Thymus (tissue), 11 donors: Measurements from ENCODE around the gene TYSND1. TPM values are rescaled to one million over a fixed set of nuclear protein-coding genes. Genes with fewer than 3 reads are reported as not detected.

Experiments
- DNase-seq, 9 donors: peaks; one replicate each; pipeline ENCODE4 v3.0.0-alpha.2; 2013; ENCODE audit warnings: low spot score in 9 of 9, low read depth in 6 of 9, missing footprints in 1 of 9
- H3K27ac ChIP-seq, 2 donors: one replicate each; pipeline ENCODE4 v1.5.1; 2013; ENCODE audit warnings: control low read depth in 1 of 2, low read depth in 1 of 2, low read length in 1 of 2, mild to moderate bottlenecking in 1 of 2, moderate library complexity in 1 of 2
- H3K27me3 ChIP-seq, 2 donors: one replicate each; pipeline ENCODE4 v1.5.1; 2013; ENCODE audit warnings: low read length in 1 of 2; ENCODE audit not compliant: control insufficient read depth in 2 of 2, insufficient read depth in 1 of 2
- H3K36me3 ChIP-seq, 2 donors: one replicate each; pipeline ENCODE4 v1.5.1; 2013; ENCODE audit warnings: low read length in 1 of 2, mild to moderate bottlenecking in 1 of 2, moderate library complexity in 1 of 2; ENCODE audit not compliant: control insufficient read depth in 2 of 2, insufficient read depth in 2 of 2
- H3K4me1 ChIP-seq, 2 donors: one replicate each; pipeline ENCODE4 v1.5.1; 2013; ENCODE audit warnings: low read length in 2 of 2; ENCODE audit not compliant: control insufficient read depth in 2 of 2, insufficient read depth in 2 of 2
- H3K4me3 ChIP-seq, 2 donors: one replicate each; pipeline ENCODE4 v1.5.1; 2013; ENCODE audit warnings: low read length in 2 of 2, control low read depth in 1 of 2, mild to moderate bottlenecking in 1 of 2
- H3K9me3 ChIP-seq, 2 donors: one replicate each; pipeline ENCODE4 v1.5.1; 2013; ENCODE audit warnings: low read length in 1 of 2, mild to moderate bottlenecking in 1 of 2; ENCODE audit not compliant: control insufficient read depth in 2 of 2, insufficient read depth in 1 of 2
- WGBS: extraction: QIAGEN DNeasy Blood & Tissue Kit; methylation state at CpG from one replicate; pipeline ENCODE4 v1.1.7; 2013; 5-methylcytosine and 5-hydroxymethylcytosine counted together
- polyA plus RNA-seq: library from polyadenylated mRNA; stranded (reverse); fragments of 200-250 nt; gene quantifications from one replicate; pipeline ENCODE4 v1.2.3, GENCODE V29; 2013
- total RNA-seq: library from RNA; stranded (reverse); fragments of 120-200 nt; gene quantifications from one replicate; pipeline ENCODE4 v1.2.4, GENCODE V29; 2013
- donor health status: healthy.

TYSND1 gene
- total and polyA plus RNA-seq, 2 donors, result 8.1 to 18.1 TPM

DNA sequence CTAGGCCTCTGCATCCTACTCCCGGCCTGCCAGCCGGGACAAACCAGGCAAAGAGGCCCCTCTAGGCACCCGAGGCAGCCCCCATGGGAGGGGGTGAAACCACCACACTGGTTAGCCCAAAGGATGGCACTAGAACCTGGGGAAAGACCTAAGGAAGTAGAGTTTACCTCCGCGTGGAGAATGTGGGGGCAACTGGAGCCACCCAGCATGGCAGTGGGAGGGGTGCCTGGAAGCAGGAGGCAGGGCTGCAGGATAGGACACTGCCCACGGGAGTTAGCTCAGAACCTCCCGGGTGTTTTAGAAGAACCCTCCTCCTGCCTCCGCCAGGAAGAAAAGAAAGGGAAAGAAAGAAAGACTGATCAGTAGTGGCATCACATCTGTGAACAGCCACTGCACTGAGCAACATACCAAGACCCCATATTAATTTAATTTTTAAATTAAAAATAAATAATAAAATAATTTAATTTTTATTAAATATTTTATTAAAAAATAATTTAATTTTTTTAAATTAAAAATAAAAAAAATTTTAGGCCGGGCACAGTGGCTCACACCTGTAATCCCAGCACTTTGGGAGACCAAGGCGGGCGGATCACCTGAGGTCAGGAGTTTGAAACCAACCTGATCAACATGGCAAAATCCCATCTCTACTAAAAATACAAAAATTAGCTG, 25.1 kb downstream of the TYSND1 start:
- DNase-seq, result no peak
- peaks cover 0 to 2% of the 10 kb centered on the region in 2 donors for H3K9me3 ChIP-seq
- no peak overlapping the region for H3K4me3 ChIP-seq
- 98% methylated on average over 11 of the region's 11 CpGs for WGBS
- no peak overlapping the region for H3K27ac ChIP-seq
- H3K36me3 ChIP-seq, result no peaks in the 10 kb centered on the region
- H3K4me1 ChIP-seq, result peaks cover 0 to 25% of the 10 kb centered on the region in 2 donors
- H3K27me3 ChIP-seq, result no peaks in the 10 kb centered on the region

DNA sequence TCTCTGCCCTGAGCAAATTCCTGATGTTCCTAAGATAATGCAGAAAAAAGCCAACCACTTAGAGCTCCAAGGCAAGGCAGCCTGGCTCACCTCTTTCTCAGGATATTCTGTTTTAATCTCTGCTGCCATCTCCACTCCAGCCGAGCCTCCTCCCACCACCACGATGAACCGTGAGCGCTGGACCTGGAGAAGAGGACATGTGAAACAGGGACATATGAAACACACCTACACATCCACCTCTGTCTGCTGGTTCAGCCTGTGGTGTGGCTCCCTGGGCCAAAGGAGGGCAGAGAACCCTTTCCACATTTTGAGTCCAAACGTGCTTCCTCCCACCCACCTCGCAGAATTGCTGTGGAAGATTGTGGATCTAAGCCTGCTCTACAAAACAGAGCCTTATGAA, 26.1 kb downstream of the TYSND1 start:
- peaks cover 0 to 2% of the 10 kb centered on the region in 2 donors for H3K9me3 ChIP-seq
- H3K4me1 ChIP-seq, result peaks cover 0 to 16% of the 10 kb centered on the region in 2 donors
- 98% methylated on average over 6 of the region's 6 CpGs for WGBS
- no peak overlapping the region for H3K27ac ChIP-seq
- H3K36me3 ChIP-seq, result no peaks in the 10 kb centered on the region
- H3K27me3 ChIP-seq, result no peaks in the 10 kb centered on the region
- H3K4me3 ChIP-seq, result no peak overlapping the region
- no peak for DNase-seq

DNA sequence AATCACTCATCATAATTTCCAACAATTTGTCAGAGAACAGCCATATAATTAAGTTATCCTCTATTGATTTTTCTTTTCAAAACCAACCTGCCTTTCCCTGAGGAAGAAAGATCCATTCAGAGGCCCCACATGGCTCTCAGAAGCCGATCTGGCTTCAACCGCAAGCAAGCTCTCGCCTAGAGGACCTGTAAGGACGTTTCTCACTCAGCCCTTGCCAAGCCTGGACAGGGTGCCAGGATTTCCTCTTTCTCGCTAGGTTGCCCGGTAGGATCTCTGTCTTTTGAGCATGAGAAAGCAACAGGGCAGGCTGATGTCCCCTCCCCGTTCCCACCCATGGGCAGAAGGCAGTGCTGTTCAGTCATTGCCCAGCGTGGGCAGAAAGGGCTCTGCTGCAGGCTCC, 26.9 kb downstream of the TYSND1 start:
- no peak overlapping the region for H3K4me3 ChIP-seq
- no peak for DNase-seq
- WGBS, result 93% methylated on average over 8 of the region's 8 CpGs
- no peaks in the 10 kb centered on the region for H3K27me3 ChIP-seq
- H3K36me3 ChIP-seq, result no peaks in the 10 kb centered on the region
- no peak overlapping the region for H3K27ac ChIP-seq
- H3K4me1 ChIP-seq, result peaks cover 0 to 11% of the 10 kb centered on the region in 2 donors
- no peaks in the 10 kb centered on the region for H3K9me3 ChIP-seq

DNA sequence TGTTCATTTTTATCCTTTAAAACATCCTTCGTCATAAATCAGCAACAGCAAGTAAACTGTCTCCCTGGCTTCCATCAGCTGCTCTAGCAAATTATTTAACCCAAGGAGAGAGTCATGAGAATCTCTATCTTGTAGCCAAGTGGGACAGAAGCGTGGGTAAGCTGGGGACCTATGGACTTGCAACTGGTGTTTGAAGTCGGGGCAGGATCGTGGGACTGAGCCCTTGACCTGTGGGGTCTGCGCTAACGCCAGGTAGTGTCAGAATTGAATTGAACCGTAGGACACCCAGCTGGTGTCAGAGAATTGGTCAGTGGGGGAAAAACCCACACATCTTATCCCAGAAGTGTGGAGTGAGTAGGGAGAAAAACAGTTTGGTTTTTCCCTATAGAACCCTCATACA, 27.3 kb downstream of the TYSND1 start:
- Histone ChIP-seq H3K27ac (no peak overlapping the region), H3K4me1 (peaks cover 0 to 8% of the 10 kb centered on the region in 2 donors), H3K27me3 (no peaks in the 10 kb centered on the region), H3K36me3 (no peaks in the 10 kb centered on the region), H3K9me3 (no peaks in the 10 kb centered on the region), H3K4me3 (no peak overlapping the region)
- 96% methylated on average over 7 of the region's 7 CpGs for WGBS
- DNase-seq, result no peak

DNA sequence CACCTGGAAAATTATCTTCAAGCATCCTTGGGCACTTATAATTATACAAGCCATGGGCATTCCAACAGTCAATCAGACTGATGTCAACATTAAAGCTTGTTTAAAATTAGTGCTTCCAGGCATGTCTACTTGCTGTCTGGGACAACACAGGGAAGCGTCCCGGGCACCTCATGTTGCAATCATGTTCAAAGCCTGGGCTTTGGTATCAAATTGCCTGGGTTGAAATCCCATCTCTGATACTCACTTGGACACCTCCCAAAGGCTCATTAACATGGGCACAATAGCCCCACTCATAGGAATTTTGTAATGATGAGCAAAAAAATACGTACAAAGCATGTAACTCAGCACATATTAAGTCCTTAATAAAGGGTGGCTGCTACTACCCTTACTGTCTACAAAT, 28.3 kb downstream of the TYSND1 start:
- WGBS, result 96% methylated on average over 3 of the region's 3 CpGs
- DNase-seq, result no peak
- no peaks in the 10 kb centered on the region for H3K36me3 ChIP-seq

DNA sequence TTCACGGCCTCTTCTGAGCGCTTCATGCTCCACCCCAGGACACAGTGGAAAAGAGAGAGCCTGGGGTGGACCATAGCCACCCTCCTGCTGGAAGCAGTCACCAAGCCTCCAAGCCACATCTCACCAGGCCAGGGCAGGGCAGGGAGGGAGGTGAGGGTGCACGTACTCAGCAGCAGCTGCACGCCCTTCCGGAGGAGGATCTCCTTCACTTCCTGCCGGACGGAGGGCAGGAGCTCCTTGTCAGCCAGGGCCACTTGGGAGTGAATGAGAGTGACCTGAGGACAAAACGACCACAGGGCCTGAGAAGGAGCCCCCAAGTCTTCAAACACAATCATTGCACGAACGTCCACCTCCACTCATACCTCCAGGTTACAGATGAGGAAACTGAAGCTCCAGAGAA, 28.9 kb downstream of the TYSND1 start:
- no peak overlapping the region for H3K4me3 ChIP-seq
- WGBS, result 96% methylated on average over 10 of the region's 10 CpGs
- H3K27me3 ChIP-seq, result no peaks in the 10 kb centered on the region
- no peaks in the 10 kb centered on the region for H3K9me3 ChIP-seq
- no peaks in the 10 kb centered on the region for H3K36me3 ChIP-seq
- no peak overlapping the region for H3K27ac ChIP-seq
- DNase-seq, result no peak
- no peaks in the 10 kb centered on the region for H3K4me1 ChIP-seq

More for the DNA sequence above, 28.3 kb downstream of the TYSND1 start:
- no peak overlapping the region for H3K4me3 ChIP-seq
- H3K27me3 ChIP-seq, result no peaks in the 10 kb centered on the region
- no peaks in the 10 kb centered on the region for H3K4me1 ChIP-seq
- no peak overlapping the region for H3K27ac ChIP-seq
- no peaks in the 10 kb centered on the region for H3K9me3 ChIP-seq

DNA sequence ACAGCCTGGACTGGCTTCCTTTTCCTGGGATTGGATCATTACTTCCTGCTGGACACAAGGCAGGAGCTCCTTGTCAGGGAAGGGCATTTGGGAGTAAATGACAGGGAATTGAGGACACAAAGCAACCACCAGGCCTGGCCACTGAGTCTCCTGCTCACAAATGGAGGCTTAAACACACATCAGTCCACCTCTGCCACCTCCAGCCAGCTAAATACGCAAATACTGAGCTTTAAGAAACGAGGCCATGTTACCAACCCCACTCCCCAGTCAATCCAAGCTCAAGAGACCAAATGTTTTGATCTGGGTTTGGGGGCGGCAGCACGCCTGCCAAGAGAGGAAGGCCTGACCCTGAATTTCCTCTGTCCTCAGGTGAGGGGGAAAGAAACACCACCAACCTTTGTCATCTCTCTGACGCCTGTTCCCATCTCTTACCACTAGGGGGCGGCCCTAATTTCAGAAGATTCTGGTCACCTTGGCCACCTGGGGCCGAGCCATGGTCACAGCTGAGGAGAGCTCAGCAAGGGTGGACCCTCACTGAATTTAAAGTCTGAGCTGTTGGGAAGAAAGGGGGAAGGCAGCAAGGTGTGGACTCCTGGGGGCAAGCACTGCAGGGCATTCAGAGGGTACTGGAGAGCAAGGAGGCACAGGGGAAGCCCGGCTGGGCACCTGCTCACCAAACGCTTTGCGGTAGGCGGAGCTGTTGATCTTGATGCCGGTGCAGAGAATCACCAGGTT, 30.4 kb downstream of the TYSND1 start:
- H3K27ac ChIP-seq, result no peak overlapping the region
- 49% methylated on average over 12 of the region's 12 CpGs for WGBS
- no peaks in the 10 kb centered on the region for H3K36me3 ChIP-seq
- no peaks in the 10 kb centered on the region for H3K4me1 ChIP-seq
- H3K9me3 ChIP-seq, result no peaks in the 10 kb centered on the region
- H3K4me3 ChIP-seq, result no peak overlapping the region
- no peaks in the 10 kb centered on the region for H3K27me3 ChIP-seq
- DNase-seq, result peak in 8 of 9 donors; percentile 16 to 67 (median 30)

DNA sequence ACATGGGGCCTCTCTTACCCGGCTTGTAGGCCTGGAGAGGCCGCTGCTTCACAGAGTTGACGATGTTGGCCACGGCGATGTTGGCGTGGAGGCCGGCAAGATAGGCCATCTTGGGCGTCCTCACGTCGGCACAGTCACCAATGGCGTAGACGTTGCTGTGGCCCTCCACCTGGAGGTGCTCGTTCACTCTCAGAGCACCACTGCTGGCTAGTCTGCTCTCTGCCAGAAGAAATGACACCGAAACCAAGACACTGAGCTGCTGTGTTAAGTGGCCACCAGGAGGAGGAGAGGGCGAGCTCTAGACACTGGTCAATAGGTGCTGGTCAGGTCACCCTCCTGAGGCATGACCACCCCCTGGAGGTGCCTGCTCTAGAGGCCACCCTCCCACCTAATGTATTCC, 31.6 kb downstream of the TYSND1 start:
- no peak for DNase-seq
- Histone ChIP-seq H3K36me3 (no peaks in the 10 kb centered on the region), H3K4me3 (no peak overlapping the region), H3K27ac (no peak overlapping the region), H3K9me3 (no peaks in the 10 kb centered on the region), H3K4me1 (no peaks in the 10 kb centered on the region), H3K27me3 (no peaks in the 10 kb centered on the region)
- 98% methylated on average over 15 of the region's 15 CpGs for WGBS

DNA sequence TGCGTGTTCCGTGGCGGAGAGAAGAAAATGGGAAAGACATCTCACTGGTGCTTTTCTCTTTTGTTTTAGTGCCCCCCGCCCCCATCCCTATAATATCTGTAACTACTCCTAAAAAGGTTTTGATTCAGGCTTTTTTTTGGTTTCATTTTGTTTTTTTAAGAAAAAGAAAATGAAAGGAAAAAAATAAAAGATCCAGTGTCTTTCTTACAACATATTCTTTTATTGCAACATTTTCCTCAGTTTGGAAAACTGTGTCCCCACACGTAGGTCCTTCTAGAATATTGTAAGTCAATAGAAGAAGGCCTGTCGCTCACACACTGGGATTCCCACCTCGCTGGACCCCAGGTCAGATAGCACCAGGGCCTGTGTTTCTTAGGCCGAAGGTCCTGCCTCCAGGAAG, 34.4 kb downstream of the TYSND1 start:
- DNase-seq, result no peak
- Histone ChIP-seq H3K27ac (no peak overlapping the region), H3K4me1 (no peaks in the 10 kb centered on the region), H3K27me3 (no peaks in the 10 kb centered on the region), H3K9me3 (no peaks in the 10 kb centered on the region), H3K36me3 (no peaks in the 10 kb centered on the region), H3K4me3 (no peak overlapping the region)
- WGBS, result 91% methylated on average over 8 of the region's 8 CpGs
